Ovary (tissue), 3 donors: ENCODE measurements around the gene CELF2.

Experiments
- CTCF ChIP-seq, 3 donors: fragments of 450-650 bp in 2 of 3; fragments of 200-600 bp in 1 of 3; IDR thresholded peaks; one replicate each; pipeline versions ENCODE4 v1.5.1 to v1.8.0; 2016 to 2022; ENCODE audit warnings: antibody characterized with exemption in 3 of 3, mild to moderate bottlenecking in 1 of 3
- EP300 ChIP-seq: sonication (generic); formaldehyde crosslinking; IDR thresholded peaks from one replicate; pipeline ENCODE4 v1.6.1; 2017; ENCODE audit warnings: antibody characterized with exemption
- POLR2A ChIP-seq: fragments of 450-650 bp; IDR thresholded peaks from one replicate; pipeline ENCODE4 v1.6.1; 2017; ENCODE audit warnings: antibody characterized with exemption, mild to moderate bottlenecking, moderate library complexity
- donor health status: DM: no; HTN: no; CAD: no.

GRCh38 chr10:11146402-11147171 is 128.9 kb downstream of the CELF2 start:
- TF ChIP-seq CTCF (IDR thresholded peaks at IDR 0.05) (no peak), POLR2A (no peak), EP300 (no peak)
